WTC11 (cell line): Measurements from ENCODE around the gene NTF3. TPM values are rescaled to one million over a fixed set of nuclear protein-coding genes. Genes with fewer than 3 reads are reported as not detected.

Experiments used
- ATAC-seq: fragments of 200-7000 bp; cut with Tn5 transposase; 2 replicates; pipeline ENCODE4 v1.10.0; 2021; ENCODE audit warnings: mild to moderate bottlenecking, moderate library complexity
- CTCF ChIA-PET: fragments of 300-600 bp; sonication (Branson Sonifier 250); formaldehyde crosslinking; loops from one replicate; lab custom pipeline; 2021; ENCODE audit warnings: antibody characterized with exemption; lab: Charles Lee
- POLR2A ChIA-PET: fragments of 350-600 bp; sonication (Branson Sonifier 250); formaldehyde crosslinking; loops from one replicate; lab custom pipeline; 2021; ENCODE audit warnings: antibody characterized with exemption; lab: Charles Lee
- DNase-seq: peaks from one replicate; pipeline ENCODE4 v3.0.0; 2021; ENCODE audit warnings: low spot score
- H3K27ac Mint-ChIP-seq: 2 replicates; pipeline ENCODE4 v1.8.0; 2021; ENCODE audit warnings: mixed read lengths
- H3K27me3 Mint-ChIP-seq: 2 replicates; pipeline ENCODE4 v1.8.0; 2021; ENCODE audit warnings: low read depth, mild to moderate bottlenecking, moderate library complexity, mixed read lengths
- H3K36me3 Mint-ChIP-seq: 2 replicates; pipeline ENCODE4 v1.8.0; 2021; ENCODE audit warnings: mixed read lengths
- H3K4me1 Mint-ChIP-seq: 2 replicates; pipeline ENCODE4 v1.8.0; 2022; ENCODE audit warnings: mixed read lengths
- H3K4me3 Mint-ChIP-seq: 2 replicates; pipeline ENCODE4 v1.8.0; 2021; ENCODE audit warnings: mild to moderate bottlenecking, moderate library complexity, mixed read lengths
- H3K9me3 Mint-ChIP-seq: 2 replicates; pipeline ENCODE4 v1.8.0; 2021; ENCODE audit warnings: mixed read lengths
- ARID4B ChIP-seq: sonication (generic); formaldehyde crosslinking; IDR thresholded peaks from 2 replicates; pipeline ENCODE4 v1.8.0; 2023; ENCODE audit warnings: missing genetic modification reagents, mild to moderate bottlenecking, borderline replicate concordance
- CBFB ChIP-seq: sonication (generic); formaldehyde crosslinking; IDR thresholded peaks from 2 replicates; pipeline ENCODE4 v1.8.1; 2022; ENCODE audit warnings: mild to moderate bottlenecking, low read depth, missing genetic modification reagents
- E2F5 ChIP-seq: sonication (generic); formaldehyde crosslinking; IDR thresholded peaks from 2 replicates; pipeline ENCODE4 v1.8.1; 2022; ENCODE audit warnings: mild to moderate bottlenecking, moderate library complexity, missing genetic modification reagents
- JAZF1 ChIP-seq: fragments of 250-450 bp; sonication (Bioruptor Pico); IDR thresholded peaks from 2 replicates; pipeline ENCODE4 v1.9.0; 2021; ENCODE audit warnings: moderate library complexity, mild to moderate bottlenecking, inconsistent platforms
- JUN ChIP-seq: sonication (generic); formaldehyde crosslinking; IDR thresholded peaks from 2 replicates; pipeline ENCODE4 v1.8.0; 2023; ENCODE audit warnings: mild to moderate bottlenecking, missing genetic modification reagents
- MYBL2 ChIP-seq: sonication (generic); formaldehyde crosslinking; IDR thresholded peaks from 2 replicates; pipeline ENCODE4 v1.8.1; 2023; ENCODE audit warnings: mild to moderate bottlenecking, moderate library complexity, missing genetic modification reagents
- NFE2L1 ChIP-seq: sonication (generic); formaldehyde crosslinking; IDR thresholded peaks from 2 replicates; pipeline ENCODE4 v1.8.1; 2023; ENCODE audit warnings: missing genetic modification reagents
- PREB ChIP-seq: sonication (generic); formaldehyde crosslinking; IDR thresholded peaks from 2 replicates; pipeline ENCODE4 v1.8.1; 2022; ENCODE audit warnings: mild to moderate bottlenecking, missing genetic modification reagents, moderate library complexity, borderline replicate concordance
- SOX15 ChIP-seq: fragments of 250-450 bp; sonication (Bioruptor Pico); IDR thresholded peaks from 2 replicates; pipeline ENCODE4 v1.9.0; 2021; ENCODE audit warnings: mild to moderate bottlenecking
- ZBTB43 ChIP-seq: sonication (generic); formaldehyde crosslinking; IDR thresholded peaks from 2 replicates; pipeline ENCODE4 v1.8.1; 2023; ENCODE audit warnings: mild to moderate bottlenecking, missing genetic modification reagents
- ZNF263 ChIP-seq: sonication (generic); formaldehyde crosslinking; IDR thresholded peaks from 2 replicates; pipeline ENCODE4 v1.8.1; 2022; ENCODE audit warnings: low read depth, mild to moderate bottlenecking, moderate library complexity, missing genetic modification reagents
- ZNF317 ChIP-seq: sonication (generic); formaldehyde crosslinking; IDR thresholded peaks from 2 replicates; pipeline ENCODE4 v1.8.1; 2023; ENCODE audit warnings: low read depth, mild to moderate bottlenecking, moderate library complexity, missing genetic modification reagents, borderline replicate concordance
- ZNF416 ChIP-seq: fragments of 250-450 bp; sonication (Bioruptor Pico); IDR thresholded peaks from 2 replicates; pipeline ENCODE4 v1.9.0; 2021; ENCODE audit warnings: mild to moderate bottlenecking, inconsistent platforms
- ZNF425 ChIP-seq: fragments of 250-450 bp; sonication (Bioruptor Pico); conservative IDR thresholded peaks from 2 replicates; pipeline ENCODE4 v1.9.0; 2021; ENCODE audit warnings: mild to moderate bottlenecking
- ZNF532 ChIP-seq: fragments of 250-450 bp; sonication (Bioruptor Pico); IDR thresholded peaks from 2 replicates; pipeline ENCODE4 v1.9.0; 2021; ENCODE audit warnings: mild to moderate bottlenecking, borderline replicate concordance
- total RNA-seq: library from RNA; stranded (reverse); gene quantifications from 3 replicates; pipeline ENCODE4 v1.2.3, GENCODE V29; 2021

NTF3 gene
- total RNA-seq, 1 experiment from 2014 or later, result 1.3 TPM

- DNase-seq, result peak; percentile 35
- CTCF ChIA-PET, result interaction anchor here (0.8 to 1.5 kb wide), 6 partner anchors 31 to 418 kb away, joined by 3 to 5 read pairs (median 4); no protein-coding TSS in a partner anchor
- Mint-ChIP-seq H3K27ac (no peak overlapping the region), H3K27me3 (peaks cover 10% of the 10 kb centered on the region), H3K36me3 (no peaks in the 10 kb centered on the region), H3K9me3 (no peaks in the 10 kb centered on the region), H3K4me3 (no peak overlapping the region), H3K4me1 (peaks cover 20% of the 10 kb centered on the region)
- no peak for TF ChIP-seq SOX15 (CRISPR knock-in tag)
- TF ChIP-seq ZNF317 (CRISPR knock-in tag), result no peak
- no peak for TF ChIP-seq ARID4B (CRISPR knock-in tag)
- TF ChIP-seq ZNF425, result no peak
- no peak for TF ChIP-seq JAZF1 (CRISPR knock-in tag)
- TF ChIP-seq JUN, result no peak
- no peak for TF ChIP-seq ZBTB43 (CRISPR knock-in tag)
- no peak for TF ChIP-seq CBFB (CRISPR knock-in tag)
- no peak for TF ChIP-seq MYBL2 (CRISPR knock-in tag)
- no peak for TF ChIP-seq PREB (CRISPR knock-in tag)
- no peak for TF ChIP-seq E2F5 (CRISPR knock-in tag)
- peak; percentile 53 for ATAC-seq
- POLR2A ChIA-PET, result interaction anchor here (0.6 kb wide), 2 partner anchors 52 to 480 kb away, joined by 3 to 4 read pairs; no protein-coding TSS in a partner anchor
These were observed 49.0 kb downstream of the NTF3 start for GRCh38 chr12:5480938-5481303.

GRCh38 chr12:5481645-5482044 lies 49.7 kb downstream of the NTF3 start:
- Mint-ChIP-seq H3K4me1 (peaks cover 20% of the 10 kb centered on the region), H3K9me3 (no peaks in the 10 kb centered on the region), H3K36me3 (no peaks in the 10 kb centered on the region), H3K27me3 (peaks cover 10% of the 10 kb centered on the region), H3K27ac (no peak overlapping the region), H3K4me3 (no peak overlapping the region)
- CTCF ChIA-PET, result no interaction called here
- no peak for DNase-seq
- TF ChIP-seq JUN (no peak), ZNF532 (CRISPR knock-in tag) (no peak), NFE2L1 (0 out of 2 replicates have a peak, but pooled peaks have one; percentile 17), ZNF416 (CRISPR knock-in tag) (no peak), ZNF263 (CRISPR knock-in tag) (no peak)
- no peak for ATAC-seq
- POLR2A ChIA-PET, result no interaction called here
